ENCODE data around the gene LHPP.

- TF ChIP-seq EZH2 (IDR thresholded peaks at IDR 0.05) (no peak), CTCF (IDR thresholded peaks at IDR 0.05) (no peak), EZH2phosphoT487 (IDR thresholded peaks at IDR 0.05) (no peak)
These were observed 49.8 kb downstream of the LHPP start for GRCh38 chr10:124511205-124512039.

Measured in neural progenitor cell (in vitro differentiated cells).